ENCODE measurements around the gene FAM3D.

The FAM3D gene, protein sequence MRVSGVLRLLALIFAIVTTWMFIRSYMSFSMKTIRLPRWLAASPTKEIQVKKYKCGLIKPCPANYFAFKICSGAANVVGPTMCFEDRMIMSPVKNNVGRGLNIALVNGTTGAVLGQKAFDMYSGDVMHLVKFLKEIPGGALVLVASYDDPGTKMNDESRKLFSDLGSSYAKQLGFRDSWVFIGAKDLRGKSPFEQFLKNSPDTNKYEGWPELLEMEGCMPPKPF

GRCh38 chr3:58666683-58667082 lies at the start of gene FAM3D:
FAM3D (minus strand) TSS chr3:58666774; CDS start chr3:58655563, 11,211 bp downstream.
- TF ChIP-seq, protein P1, sequence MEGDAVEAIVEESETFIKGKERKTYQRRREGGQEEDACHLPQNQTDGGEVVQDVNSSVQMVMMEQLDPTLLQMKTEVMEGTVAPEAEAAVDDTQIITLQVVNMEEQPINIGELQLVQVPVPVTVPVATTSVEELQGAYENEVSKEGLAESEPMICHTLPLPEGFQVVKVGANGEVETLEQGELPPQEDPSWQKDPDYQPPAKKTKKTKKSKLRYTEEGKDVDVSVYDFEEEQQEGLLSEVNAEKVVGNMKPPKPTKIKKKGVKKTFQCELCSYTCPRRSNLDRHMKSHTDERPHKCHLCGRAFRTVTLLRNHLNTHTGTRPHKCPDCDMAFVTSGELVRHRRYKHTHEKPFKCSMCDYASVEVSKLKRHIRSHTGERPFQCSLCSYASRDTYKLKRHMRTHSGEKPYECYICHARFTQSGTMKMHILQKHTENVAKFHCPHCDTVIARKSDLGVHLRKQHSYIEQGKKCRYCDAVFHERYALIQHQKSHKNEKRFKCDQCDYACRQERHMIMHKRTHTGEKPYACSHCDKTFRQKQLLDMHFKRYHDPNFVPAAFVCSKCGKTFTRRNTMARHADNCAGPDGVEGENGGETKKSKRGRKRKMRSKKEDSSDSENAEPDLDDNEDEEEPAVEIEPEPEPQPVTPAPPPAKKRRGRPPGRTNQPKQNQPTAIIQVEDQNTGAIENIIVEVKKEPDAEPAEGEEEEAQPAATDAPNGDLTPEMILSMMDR (IDR thresholded peaks at IDR 0.05): no peak

DNA sequence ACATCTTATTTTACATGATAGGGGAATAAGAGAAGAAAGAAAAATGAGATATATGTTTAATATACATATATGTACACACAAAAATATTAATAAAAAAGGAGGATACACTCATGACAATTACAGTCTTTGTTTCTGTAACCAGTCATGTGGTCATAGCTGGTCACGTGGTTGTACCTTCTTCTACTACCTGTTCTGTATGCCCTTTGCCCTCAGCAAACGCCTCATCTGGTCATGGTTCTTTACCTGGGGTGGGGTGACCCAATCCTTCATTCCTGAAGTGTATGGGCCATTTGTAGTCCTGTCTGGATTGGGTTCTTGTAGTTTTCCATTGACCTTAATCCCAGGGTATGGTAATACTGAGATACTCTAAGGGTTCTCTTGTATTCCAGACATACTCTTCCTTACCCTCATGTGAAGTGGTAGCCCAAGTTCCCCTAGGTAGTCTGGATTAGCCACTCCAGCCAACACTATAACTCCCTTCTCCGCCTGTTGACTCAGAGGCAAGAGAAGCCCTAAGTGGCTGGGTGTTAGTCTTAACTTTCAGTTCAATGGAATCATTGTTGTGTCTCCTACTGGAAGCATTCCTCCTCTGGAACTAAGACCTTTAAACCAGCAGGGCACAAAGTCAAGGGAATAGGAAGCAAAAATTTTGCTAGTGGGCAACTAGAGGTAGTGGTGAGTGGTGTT lies 47.3 kb upstream of the FAM3D start:
- TF ChIP-seq, protein P1 (IDR thresholded peaks at IDR 0.05): no peak

- TF ChIP-seq, protein P1 (IDR thresholded peaks at IDR 0.05): no peak
Observed at GRCh38 chr3:58711871-58712270, 45.3 kb upstream of the FAM3D start.

DNA sequence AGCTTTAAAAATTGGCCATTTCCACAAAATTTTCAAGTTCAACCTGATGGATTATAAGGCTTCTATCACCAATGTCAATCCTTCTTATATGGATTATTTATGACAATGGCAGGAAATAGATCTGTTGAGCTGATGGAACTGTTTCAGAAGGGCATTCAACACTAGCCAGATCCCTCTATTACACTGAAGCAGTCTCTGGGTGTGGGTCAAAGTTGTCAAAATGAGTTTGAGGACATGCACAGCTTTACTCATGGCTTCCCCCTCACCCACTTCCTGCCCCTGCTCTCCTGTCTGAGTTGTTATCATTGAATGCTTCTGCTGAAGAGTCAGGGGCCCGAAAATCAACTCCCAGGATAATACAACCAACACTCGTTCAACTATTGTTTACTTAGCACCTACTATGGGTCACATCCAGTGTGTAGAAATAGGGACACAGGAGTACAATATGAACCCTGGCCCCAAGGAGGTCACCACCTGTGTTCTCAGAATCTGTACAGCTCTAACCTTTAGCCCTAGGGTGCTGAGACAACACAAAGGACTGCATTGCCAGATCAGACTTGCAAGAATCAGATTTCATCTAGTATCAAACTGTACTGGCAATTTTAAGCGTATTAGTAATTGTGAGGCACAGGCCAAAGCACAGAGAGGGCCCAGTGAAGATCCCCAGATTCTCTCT lies 41.7 kb upstream of the FAM3D start:
- TF ChIP-seq, protein P1 (IDR thresholded peaks at IDR 0.05): no peak

DNA sequence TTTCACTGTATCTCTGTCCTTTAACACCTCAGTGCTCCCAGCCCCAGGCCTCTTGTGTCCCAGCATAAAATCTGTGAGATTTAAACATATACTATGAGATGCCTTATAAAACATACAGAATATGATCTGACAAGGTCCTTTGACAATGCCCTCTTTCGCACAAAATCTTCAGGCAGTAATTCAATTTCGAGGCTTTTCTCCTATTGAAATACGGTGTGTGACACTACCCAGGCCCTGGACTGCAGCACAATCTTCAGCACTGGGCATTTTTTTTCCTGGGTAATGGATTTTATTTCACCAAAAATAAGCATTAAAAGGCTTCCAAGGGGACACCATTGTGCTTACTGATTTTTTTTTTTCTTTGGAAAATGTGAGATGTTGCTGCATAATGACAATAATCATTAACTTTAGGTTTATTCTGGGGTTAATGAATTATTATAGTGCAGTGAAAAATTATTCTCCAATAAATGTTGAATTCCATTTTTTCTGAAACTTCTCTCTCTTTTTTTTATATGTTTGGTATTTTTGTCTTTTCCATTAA lies 40.9 kb upstream of the FAM3D start:
- TF ChIP-seq, protein P1 (IDR thresholded peaks at IDR 0.05): no peak

GRCh38 chr3:58706395-58707167 lies 40.0 kb upstream of the FAM3D start:
- TF ChIP-seq, protein P1 (IDR thresholded peaks at IDR 0.05): no peak

- TF ChIP-seq, protein P1 (IDR thresholded peaks at IDR 0.05): no peak
Observed at GRCh38 chr3:58704745-58705144, 38.2 kb upstream of the FAM3D start.

All from LNCAP (cell line).